Upper lobe of left lung (tissue), 4 donors: ENCODE measurements around the gene KRT7.

Experiments
- EP300 ChIP-seq, 4 donors: sonication (generic); formaldehyde crosslinking; IDR thresholded peaks; one replicate each; pipeline ENCODE4 v1.5.1; 2017; ENCODE audit warnings: antibody characterized with exemption in 4 of 4, control low read depth in 2 of 4
- POLR2AphosphoS5 ChIP-seq, 2 donors: sonication (generic); formaldehyde crosslinking; IDR thresholded peaks; one replicate each; pipeline ENCODE4 v1.5.1; 2017; ENCODE audit warnings: antibody characterized with exemption in 2 of 2
- TF ChIP-seq, protein P1 (sequence below), 6 experiments: fragments of 450-650 bp in 4 of 6; fragments of 200-600 bp in 2 of 6; sonication (generic) in 2 of 6; IDR thresholded peaks; one replicate each; pipeline ENCODE4 v1.5.1; 2016 to 2019; ENCODE audit warnings: antibody characterized with exemption in 6 of 6

DNA sequence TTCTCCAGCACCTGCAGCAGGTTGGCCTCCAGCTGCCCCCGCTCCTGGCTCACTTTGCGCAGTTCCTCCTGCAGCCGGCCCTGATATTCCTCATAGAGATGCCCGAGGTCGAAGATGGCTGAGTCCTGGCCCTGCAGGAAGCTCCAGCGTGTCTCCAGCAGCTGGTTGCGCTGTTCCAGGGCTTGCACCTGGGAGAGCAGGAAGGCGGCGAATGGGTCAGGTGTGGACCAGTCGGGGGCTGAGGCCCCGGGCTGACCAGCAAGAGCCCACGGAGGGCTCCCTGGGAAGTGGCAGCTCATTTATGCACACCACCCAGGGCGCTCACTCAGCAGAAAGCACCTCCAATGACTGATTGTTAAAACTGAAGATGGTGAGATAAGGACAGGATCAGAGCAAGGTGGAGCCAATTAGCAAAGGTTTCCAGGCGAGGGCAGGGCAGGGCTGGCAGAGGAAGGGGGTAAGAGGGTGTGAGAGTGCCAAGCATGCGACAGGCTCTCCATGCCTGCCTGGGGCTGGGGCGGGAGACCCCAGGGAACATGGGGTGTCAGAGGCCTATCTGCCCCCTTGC, 47.6 kb upstream of the KRT7 start:
- TF ChIP-seq POLR2AphosphoS5 (IDR thresholded peaks at IDR 0.05) (no peak), EP300 (IDR thresholded peaks at IDR 0.05) (no peak)
- TF ChIP-seq, protein P1, sequence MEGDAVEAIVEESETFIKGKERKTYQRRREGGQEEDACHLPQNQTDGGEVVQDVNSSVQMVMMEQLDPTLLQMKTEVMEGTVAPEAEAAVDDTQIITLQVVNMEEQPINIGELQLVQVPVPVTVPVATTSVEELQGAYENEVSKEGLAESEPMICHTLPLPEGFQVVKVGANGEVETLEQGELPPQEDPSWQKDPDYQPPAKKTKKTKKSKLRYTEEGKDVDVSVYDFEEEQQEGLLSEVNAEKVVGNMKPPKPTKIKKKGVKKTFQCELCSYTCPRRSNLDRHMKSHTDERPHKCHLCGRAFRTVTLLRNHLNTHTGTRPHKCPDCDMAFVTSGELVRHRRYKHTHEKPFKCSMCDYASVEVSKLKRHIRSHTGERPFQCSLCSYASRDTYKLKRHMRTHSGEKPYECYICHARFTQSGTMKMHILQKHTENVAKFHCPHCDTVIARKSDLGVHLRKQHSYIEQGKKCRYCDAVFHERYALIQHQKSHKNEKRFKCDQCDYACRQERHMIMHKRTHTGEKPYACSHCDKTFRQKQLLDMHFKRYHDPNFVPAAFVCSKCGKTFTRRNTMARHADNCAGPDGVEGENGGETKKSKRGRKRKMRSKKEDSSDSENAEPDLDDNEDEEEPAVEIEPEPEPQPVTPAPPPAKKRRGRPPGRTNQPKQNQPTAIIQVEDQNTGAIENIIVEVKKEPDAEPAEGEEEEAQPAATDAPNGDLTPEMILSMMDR (IDR thresholded peaks at IDR 0.05), result no peak
